ENCODE data around the gene CACNA1A. TPM values are rescaled to one million over a fixed set of nuclear protein-coding genes. Genes with fewer than 3 reads are reported as not detected.

Gene CACNA1A
- total and polyA plus RNA-seq, 2 of the 13 experiments (the other 11 are each of a cell fraction or from before 2014, with no cell fraction given) = not detected

DNA sequence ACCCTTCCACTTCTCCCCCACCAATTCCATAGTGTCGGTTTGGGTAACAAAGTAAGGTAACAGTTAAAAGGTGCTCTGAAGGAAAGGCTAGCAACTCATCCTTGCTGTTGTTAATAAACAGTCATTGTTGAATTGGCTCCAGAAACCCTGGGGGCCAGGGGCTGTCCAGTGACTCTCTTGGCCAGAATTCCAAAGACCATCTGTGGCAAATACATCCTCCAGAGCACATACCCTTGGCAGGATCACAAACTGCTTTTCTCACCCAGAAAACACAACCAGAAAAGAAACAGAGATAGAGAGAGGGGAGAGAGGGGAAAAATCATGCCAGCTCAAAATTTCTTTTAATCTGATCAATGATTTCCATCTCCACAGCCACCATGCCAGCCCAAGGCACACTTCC is 22.1 kb downstream of the CACNA1A start:
- FAIRE-seq = no peak
- H3K4me2 ChIP-seq (ENCODE audit: low read depth, low read length) = no peak overlapping the region
- ChIA-PET CTCF (ENCODE audit: low intra/inter-chr PET ratio, low total read pairs) (no interaction called here), POLR2A (no interaction called here)
- no peak overlapping the region for H3K4me3 ChIP-seq (replicated peaks in 1 of 3; ENCODE audit: insufficient read depth in 1 of 3, low read depth in 2 of 3, low read length in 3 of 3)
- H3K9ac ChIP-seq (ENCODE audit: insufficient read depth, low read depth, low read length) = no peak overlapping the region
- peaks cover 6% of the 10 kb centered on the region; the same call in 1 of the 2 replicates for H3K9me3 ChIP-seq (ENCODE audit: low read length)
- no peaks in the 10 kb centered on the region for H3K27me3 ChIP-seq (ENCODE audit: control insufficient read depth in 1 of 2, insufficient read depth in 2 of 2, low read length in 2 of 2)
- 0% methylated on average over 1 of the region's 1 CpG for WGBS (ENCODE audit: low lambda C conversion rate)
- TF ChIP-seq ZSCAN29 (CRISPR knock-in tag; conservative IDR thresholded peaks at IDR 0.05) (no peak), BHLHE40 (IDR thresholded peaks at IDR 0.05; ENCODE audit: low read length) (no peak), YEATS4 (CRISPR knock-in tag; IDR thresholded peaks at IDR 0.05; ENCODE audit: borderline replicate concordance) (no peak), ZC3H4 (CRISPR knock-in tag; IDR thresholded peaks at IDR 0.05; ENCODE audit: borderline replicate concordance) (no peak), CHCHD3 (CRISPR knock-in tag; IDR thresholded peaks at IDR 0.05) (no peak)
- TF ChIP-seq, protein P1, sequence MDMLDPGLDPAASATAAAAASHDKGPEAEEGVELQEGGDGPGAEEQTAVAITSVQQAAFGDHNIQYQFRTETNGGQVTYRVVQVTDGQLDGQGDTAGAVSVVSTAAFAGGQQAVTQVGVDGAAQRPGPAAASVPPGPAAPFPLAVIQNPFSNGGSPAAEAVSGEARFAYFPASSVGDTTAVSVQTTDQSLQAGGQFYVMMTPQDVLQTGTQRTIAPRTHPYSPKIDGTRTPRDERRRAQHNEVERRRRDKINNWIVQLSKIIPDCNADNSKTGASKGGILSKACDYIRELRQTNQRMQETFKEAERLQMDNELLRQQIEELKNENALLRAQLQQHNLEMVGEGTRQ (IDR thresholded peaks at IDR 0.05; ENCODE audit: low read depth, low read length) = no peak
- TF ChIP-seq, protein P1 (CRISPR knock-in tag; IDR thresholded peaks at IDR 0.05; ENCODE audit: borderline replicate concordance) = no peak
- TF ChIP-seq, protein P2, sequence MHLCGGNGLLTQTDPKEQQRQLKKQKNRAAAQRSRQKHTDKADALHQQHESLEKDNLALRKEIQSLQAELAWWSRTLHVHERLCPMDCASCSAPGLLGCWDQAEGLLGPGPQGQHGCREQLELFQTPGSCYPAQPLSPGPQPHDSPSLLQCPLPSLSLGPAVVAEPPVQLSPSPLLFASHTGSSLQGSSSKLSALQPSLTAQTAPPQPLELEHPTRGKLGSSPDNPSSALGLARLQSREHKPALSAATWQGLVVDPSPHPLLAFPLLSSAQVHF (CRISPR knock-in tag; IDR thresholded peaks at IDR 0.05) = no peak
- no TSS peak for BruUV-seq (replicated peaks)
- in situ Hi-C loops (cut with HindIII; ENCODE audit: extremely low pct_ligation_motif_present, low pct_unique_long_range_greater_than_20kb) (no loop called here), intact Hi-C loops (cut with micrococcal nuclease; ENCODE audit: unreplicated experiment) (no loop called here)
- ATAC-seq = no peak
- no peak overlapping the region for H3K27ac ChIP-seq (ENCODE audit: extremely low read length, insufficient read depth, low read length)
- no peaks in the 10 kb centered on the region for H3K79me2 ChIP-seq (ENCODE audit: insufficient read depth, low read length)
- H3K36me3 ChIP-seq (replicated peaks in 1 of 2; ENCODE audit: control insufficient read depth in 1 of 2, insufficient read depth in 2 of 2, low read length in 2 of 2) = no peaks in the 10 kb centered on the region
- H3K4me1 ChIP-seq (ENCODE audit: insufficient read depth, low read length) = no peaks in the 10 kb centered on the region
- no peaks in the 10 kb centered on the region for H4K20me1 ChIP-seq (ENCODE audit: insufficient read depth, low read length)
- DNase-seq (ENCODE audit: low spot score) = no peak
- no peak overlapping the region for H2AFZ ChIP-seq (ENCODE audit: low read length)

Measured in HepG2 (cell line).